ENCODE data around the gene CGB7.
"Not testable (repeated sequence)": the region's sequence is repeated elsewhere in the genome, so short reads cannot be mapped to it uniquely, and the experiment has no call there.

CGB7 gene

DNA sequence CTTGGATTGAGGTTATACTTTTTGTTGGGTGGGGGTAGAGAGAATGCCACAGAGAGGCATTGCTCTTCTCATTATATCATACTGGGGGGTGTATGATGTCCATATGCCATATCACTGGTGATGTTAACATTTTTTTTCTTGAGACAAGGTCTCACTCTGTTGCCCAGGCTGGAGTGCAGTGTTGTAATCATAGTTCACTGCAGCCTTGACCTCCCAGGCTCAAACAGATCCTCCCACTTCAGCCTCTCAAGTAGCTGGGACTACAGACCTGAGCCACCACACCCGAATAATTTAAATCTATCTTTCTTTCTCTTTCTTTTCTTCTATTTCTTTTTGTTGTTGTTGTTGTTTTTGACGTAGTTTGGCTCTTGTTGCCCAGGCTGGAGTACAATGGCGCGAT lies 22.8 kb upstream of the CGB7 start:
- no peak for DNase-seq
- in situ Hi-C loops (cut with MboI; ENCODE audit: low pct_unique_long_range_greater_than_20kb, low sequenced_read_pairs) = no loop called here

DNA sequence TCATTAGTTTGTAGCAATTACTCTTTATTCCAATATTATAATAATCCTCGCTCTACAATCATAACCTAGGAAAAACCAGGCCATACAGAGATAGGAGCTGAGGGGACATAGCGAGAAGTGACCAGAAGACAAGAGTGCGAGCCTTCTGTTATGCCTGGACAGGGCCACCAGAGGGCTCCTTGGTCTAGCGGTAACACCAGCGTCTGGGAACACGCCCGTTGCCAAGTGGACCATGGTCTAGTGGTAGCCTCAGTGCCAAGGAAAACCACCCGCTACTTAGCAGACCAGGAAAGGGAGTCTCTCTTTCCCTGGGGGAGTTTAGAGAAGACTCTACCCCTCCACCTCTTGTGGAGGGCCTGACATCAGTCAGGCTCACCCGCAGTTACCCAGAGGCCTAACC lies 17.3 kb upstream of the CGB7 start:
- in situ Hi-C loops (cut with MboI; ENCODE audit: low pct_unique_long_range_greater_than_20kb, low sequenced_read_pairs) = not testable (repeated sequence)
- DNase-seq = peak; percentile 43

DNA sequence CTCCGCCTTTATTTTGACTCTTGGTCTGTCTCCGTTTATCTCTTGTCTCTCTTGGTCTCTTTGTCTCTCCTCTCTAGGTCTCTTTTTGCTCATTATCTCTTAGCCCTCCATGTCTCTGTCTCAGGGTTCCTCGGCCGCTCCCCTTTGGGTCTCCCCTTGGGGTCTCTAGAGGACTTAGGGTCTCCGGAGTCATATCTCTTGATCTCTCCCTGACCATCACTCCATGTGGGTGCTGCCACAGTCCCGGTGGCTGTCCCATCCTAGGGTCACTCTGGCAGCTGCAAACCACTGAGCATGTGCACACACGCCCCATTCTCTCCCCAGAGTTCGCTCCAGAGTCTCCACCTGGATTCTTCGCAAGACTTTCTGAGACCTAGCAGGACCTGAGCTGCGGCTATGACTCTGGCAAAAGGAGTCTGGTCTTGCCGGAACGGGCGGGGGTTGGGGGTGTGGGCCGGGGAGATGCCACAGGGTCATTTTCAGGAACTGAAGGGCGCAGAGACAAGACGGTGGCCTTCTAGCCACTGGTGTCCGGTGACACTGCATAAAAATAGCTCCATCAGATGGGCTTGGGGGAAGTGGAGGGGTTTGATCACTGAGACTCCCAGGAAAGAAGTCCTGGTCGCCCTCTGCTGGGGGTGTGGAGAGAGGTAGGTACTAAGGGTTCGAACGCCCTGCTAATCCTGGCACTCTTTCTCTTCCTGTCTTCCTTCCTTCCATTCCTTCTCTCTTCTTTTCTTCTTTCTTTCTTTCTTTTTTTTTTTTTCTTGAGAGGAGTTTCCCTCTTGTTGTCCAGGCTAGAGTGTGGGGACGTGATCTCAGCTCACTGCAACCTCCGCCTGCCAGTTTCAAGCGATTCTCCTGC lies 16.2 kb upstream of the CGB7 start:
- DNase-seq = peak; percentile 61
- in situ Hi-C loops (cut with MboI; ENCODE audit: low pct_unique_long_range_greater_than_20kb, low sequenced_read_pairs) = no loop called here

DNA sequence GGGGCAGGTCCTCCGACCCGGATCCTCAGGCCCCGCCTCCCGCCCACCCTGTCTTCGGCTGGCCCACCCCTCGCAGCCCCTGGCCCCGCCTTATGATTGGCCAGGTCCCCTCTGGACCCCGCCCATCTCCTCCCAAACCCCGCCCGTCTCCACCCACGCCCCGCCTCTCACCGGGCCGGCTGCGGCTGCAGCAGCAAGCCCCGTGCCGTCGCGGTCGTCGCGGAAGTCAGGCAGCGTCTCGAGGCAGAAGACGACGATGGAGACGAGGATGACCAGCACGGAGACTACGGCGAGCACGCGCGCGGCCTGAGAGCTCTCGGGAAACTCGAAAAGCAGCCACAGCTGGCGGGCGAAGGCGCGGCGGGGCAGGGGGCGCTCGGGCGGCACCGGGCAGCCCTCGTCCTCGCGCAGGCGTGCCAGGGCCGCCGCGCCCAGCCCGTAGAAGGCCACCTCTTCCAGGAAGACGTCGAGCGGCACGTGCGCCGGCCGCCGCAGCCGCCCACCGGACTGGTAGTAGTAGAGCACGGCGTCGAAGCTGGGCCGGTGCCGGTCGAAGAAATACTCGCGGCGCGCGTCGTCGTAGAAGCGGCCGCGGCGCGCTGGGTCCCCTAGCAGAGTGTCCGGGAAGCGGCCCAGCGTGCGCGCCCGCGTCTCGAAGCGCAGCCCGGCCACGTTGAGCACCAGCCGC lies 14.5 kb upstream of the CGB7 start:
- DNase-seq = no peak
- in situ Hi-C loops (cut with MboI; ENCODE audit: low pct_unique_long_range_greater_than_20kb, low sequenced_read_pairs) = no loop called here

DNA sequence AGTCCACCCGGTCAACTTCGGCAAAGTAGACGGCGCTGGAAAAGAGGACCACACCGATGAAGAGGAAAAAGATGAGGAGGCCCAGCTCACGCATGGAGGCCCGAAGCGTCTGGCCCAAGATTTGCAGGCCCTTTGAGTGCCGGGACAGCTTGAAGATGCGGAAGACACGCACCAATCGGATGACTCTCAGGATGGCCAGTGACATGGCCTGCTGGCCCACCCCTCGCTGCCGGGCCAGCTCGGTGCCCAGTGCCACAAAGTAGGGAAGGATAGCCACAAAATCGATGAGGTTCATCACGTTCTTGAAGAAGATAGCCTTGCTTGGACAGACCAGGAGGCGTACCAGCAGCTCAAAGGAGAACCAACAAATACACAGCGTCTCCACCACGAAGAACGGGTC lies 12.9 kb upstream of the CGB7 start:
- no peak for DNase-seq
- in situ Hi-C loops (cut with MboI; ENCODE audit: low pct_unique_long_range_greater_than_20kb, low sequenced_read_pairs) = no loop called here

DNA sequence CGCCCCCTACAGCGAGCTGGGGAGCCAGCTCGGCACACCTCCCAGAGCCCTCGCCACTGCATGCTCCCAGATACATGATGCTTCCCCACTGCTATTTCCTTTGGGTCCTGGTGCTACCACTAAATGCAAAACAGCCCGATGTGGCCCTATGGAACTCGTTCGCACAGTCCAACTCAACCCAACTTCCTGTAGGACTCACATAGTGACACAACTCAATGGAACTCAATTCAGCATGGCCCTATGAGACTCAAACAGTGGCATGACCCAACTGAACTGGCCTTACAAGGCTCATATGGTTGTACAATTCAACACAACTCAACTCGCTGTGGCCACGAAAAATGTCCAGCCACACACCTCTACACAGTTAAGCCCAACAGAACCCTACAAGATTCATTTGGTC lies 11.5 kb upstream of the CGB7 start:
- in situ Hi-C loops (cut with MboI; ENCODE audit: low pct_unique_long_range_greater_than_20kb, low sequenced_read_pairs) = no loop called here
- no peak for DNase-seq

DNA sequence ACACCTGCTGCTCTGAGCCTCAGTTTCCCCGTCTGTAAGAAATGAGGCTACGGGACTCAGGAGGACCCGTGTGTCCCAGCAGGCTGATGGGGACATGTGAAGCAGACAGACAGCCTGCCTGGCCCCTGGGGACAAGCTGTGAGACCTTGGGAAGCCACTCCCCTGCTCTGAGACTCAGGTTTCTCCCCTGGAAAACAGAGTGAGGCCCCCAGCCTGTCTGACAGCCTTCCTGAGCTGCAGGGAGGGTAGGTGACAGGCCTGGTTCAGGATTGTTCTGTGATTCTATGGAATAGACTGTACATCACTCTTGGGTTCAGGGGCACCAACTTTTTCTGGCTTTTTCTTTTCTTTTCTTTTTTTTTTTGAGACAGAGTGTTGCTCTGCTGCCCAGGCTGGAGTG lies 10.0 kb upstream of the CGB7 start:
- in situ Hi-C loops (cut with MboI; ENCODE audit: low pct_unique_long_range_greater_than_20kb, low sequenced_read_pairs) = no loop called here
- no peak for DNase-seq

DNA sequence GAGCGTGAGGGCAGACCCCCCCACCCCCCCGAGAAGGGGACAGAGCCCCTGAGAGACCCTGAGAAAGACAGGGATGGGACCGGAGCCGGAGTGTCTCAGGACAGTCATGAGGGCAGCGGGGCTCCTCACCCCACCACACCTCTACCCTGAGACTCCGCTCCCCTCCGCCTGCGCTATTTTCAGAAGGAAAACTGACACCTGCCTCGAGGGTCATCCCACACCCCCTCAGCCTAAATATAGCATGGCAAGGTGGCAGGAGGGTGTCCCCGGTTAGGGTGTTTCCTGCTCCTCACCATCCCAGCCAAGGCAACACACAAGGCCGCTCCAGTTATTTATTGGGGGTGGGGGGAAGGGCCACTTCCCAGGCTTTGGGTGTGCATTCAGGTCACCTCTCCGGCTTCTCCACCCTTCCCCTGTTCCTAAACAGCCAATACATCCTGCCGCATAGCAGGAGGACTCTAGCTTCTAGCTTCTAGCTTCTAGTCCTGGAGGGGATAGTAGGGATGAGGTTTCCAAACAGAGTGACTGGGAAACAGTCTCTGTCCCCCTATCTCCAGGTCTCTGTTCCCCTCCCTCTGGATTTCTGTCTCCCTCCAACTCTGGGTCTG lies 8.5 kb upstream of the CGB7 start:
- DNase-seq = no peak
- in situ Hi-C loops (cut with MboI; ENCODE audit: low pct_unique_long_range_greater_than_20kb, low sequenced_read_pairs) = no loop called here

DNA sequence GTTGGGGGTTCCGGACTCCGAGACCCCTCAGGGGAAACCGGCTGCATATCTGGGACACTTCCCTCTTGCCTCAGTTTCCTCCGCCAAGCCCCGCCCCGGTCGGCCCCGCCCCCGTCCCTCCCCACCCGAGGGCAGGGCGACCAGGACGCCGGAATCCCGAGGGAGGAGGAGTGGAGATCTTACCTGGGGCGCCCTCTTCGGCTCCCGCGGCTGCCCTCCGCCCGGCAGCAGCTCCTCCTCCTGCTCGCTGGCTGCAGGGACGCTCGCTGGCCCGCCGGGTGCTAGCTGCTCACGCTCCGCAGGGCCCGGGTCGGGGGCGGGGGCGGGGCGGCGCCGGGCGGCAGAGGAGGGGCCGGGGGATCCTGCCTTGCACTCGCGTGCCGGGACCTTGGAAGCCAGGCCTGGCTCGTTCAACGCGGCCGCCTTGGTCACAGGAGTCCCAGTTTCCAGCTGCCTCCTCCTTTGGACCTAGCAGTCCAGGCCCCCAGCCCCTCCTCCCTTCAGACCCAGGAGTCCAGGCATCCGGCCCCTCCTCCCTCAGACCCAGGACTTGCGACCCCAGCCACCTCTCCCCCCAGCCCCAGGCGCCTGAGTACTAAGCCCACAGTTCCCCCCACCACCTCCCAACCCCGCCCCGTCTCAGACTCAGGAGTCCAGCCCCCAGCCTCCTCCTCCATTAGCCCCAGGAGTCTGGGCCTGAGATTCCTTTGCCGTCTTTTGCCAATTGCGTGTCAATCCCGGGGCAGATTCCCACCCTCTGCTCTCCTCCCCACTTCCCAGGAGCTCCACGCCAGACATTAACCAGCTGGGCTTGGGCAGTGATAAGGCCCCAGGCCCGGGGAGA lies 7.4 kb upstream of the CGB7 start, which contains the start of gene NTF4:
Gene NTF4 (minus strand): TSS at position 51 of the 844 bp plus-strand sequence. CDS start 2,821 bp downstream, outside the sequence.
- in situ Hi-C loops (cut with MboI; ENCODE audit: low pct_unique_long_range_greater_than_20kb, low sequenced_read_pairs) = no loop called here
- no peak for DNase-seq

DNA sequence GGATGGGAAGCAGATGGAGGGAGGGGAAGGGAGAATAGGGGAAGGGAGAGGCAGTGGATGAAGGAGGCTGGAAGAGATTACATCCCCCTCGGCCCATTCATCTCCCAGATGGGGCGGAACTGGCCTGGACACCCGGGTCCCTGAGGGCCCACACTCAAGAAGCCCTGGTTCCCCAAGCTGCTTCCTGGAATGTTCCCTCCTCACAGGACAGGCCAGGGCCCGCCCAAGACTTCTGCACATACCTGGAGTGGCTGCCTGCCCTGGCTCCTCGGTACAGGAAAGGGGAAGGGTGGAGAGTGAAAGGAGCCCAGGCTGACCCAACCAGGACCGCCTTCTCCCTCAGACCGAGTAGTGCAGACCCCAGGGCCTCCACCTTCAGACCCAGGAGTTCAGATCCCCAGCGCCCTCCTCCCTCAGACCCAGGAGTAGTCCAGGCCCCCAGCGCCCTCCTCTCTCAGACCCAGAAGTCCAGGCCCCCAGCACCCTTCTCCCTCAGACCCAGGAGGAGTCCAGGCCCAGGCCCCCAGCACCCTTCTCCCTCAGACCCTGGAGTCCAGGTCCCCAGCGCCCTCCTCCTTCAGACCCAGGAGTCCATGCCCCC lies 6.6 kb upstream of the CGB7 start:
- in situ Hi-C loops (cut with MboI; ENCODE audit: low pct_unique_long_range_greater_than_20kb, low sequenced_read_pairs) = no loop called here

DNA sequence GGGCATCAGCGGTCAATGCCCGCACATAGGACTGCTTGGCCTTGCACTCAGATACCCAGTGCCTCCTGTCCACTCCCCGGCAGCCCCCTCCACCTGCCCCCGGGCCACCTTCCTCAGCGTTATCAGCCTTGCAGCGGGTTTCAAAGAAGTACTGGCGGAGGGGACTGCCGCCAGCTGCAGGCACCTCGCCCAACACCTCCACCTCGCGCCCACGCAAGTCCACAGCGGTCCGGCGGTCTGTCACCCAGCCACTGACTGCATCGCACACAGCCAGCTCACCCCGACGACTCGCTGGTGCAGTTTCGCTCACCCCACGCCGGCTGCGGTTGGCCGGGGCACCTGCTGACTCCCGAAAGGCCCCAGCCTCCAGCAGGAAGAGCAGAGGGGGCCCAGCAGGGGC lies 3.9 kb upstream of the CGB7 start:
- in situ Hi-C loops (cut with MboI; ENCODE audit: low pct_unique_long_range_greater_than_20kb, low sequenced_read_pairs) = no loop called here
- no peak for DNase-seq

More for the DNA sequence above, 6.6 kb upstream of the CGB7 start:
- no peak for DNase-seq

DNA sequence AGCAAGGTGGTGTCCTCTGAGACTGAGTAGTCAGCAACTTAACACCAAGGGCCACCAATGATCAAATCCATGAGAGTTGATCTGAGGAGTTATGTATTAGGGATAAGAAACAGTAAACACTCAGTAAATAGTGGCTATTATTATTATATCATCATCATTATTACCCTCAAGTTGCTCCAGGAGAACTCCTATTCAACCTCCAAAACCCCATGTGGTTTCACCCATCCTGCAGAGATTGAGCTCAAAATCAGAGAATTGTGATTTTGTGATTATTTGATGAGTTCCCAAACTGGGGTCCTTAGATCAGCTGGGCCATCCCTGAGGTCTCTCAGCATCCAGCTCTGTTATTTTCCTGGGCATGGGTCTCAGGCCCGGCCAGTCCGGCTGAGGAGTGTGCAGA lies 3.5 kb upstream of the CGB7 start:
- in situ Hi-C loops (cut with MboI; ENCODE audit: low pct_unique_long_range_greater_than_20kb, low sequenced_read_pairs) = no loop called here
- DNase-seq = no peak

DNA sequence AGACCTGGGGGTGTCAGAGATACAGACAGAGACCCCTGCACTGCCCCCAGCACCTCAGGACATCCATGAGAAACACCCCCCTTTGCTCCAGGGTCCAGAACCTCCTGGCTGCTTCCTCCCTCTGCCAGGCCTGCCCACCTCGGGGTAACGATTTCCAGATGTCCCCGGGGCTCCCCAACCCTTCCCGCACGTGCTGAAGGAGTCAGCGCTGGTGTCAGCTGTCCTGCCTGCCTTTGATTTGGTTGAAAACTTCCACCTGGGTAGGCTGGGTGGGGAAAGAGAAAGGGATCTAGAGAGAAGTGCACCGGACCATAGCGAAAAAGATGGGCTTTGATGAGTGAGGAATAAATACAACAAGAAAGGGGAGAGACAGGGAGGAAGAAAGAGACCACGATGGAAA lies 1.5 kb upstream of the CGB7 start:
- in situ Hi-C loops (cut with MboI; ENCODE audit: low pct_unique_long_range_greater_than_20kb, low sequenced_read_pairs) = no loop called here
- DNase-seq = no peak

DNA sequence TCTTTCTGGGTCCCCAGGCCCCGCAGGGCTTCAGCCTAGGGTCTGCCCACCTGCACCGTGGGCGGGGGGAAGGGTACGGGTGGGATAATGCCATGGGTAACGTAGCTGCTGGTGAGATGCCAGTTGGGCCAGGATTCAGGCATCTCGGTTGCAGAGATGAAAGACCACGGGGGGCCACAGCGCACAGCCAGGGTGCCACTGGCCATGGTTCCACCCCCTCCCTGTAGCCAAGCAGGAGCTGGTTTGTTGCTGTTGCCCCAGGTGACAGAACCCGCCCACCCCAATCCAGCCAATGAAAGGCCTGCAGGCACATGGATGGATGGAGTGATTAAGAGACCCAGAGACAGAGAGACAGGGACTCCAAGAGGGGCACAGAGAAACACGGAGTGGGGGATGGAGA lies 1.0 kb upstream of the CGB7 start:
- in situ Hi-C loops (cut with MboI; ENCODE audit: low pct_unique_long_range_greater_than_20kb, low sequenced_read_pairs) = no loop called here
- no peak for DNase-seq

DNA sequence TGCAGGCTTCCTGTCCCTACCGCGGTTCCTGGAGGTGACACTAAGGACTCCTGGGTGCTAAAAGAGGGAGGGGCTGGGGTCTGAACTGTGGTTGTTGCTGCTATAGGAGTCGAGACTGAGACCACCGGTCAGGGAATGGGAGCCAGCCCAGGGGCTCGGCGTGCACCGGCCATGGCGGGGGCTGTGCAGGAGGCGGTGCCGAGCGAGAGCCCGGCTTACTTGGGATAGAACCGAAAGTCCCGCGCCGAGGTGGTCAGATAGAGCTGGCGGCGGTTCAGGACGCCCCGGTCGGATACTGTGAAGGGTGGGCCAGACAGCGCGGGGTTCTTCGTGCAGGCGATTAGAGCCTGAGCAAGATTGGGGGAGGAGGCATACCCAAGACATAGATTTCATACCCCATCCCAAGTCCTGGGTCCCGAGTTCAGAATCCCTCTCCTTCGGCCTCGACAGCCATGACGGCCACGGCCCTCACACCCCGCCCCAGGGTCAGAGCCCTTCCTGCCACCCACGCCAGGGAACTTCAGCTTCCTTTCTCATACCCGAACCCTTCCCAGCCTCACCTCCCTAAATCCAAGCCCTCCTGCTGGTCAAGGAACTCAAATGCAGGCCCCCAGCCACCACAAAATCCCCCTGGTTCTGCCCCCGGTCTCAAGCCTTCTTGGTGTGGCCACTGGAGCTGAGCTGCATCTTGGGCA lies 500 bp downstream of the CGB7 start:
- DNase-seq; in situ Hi-C loops (cut with MboI; ENCODE audit: low pct_unique_long_range_greater_than_20kb, low sequenced_read_pairs): not testable (repeated sequence)

DNA sequence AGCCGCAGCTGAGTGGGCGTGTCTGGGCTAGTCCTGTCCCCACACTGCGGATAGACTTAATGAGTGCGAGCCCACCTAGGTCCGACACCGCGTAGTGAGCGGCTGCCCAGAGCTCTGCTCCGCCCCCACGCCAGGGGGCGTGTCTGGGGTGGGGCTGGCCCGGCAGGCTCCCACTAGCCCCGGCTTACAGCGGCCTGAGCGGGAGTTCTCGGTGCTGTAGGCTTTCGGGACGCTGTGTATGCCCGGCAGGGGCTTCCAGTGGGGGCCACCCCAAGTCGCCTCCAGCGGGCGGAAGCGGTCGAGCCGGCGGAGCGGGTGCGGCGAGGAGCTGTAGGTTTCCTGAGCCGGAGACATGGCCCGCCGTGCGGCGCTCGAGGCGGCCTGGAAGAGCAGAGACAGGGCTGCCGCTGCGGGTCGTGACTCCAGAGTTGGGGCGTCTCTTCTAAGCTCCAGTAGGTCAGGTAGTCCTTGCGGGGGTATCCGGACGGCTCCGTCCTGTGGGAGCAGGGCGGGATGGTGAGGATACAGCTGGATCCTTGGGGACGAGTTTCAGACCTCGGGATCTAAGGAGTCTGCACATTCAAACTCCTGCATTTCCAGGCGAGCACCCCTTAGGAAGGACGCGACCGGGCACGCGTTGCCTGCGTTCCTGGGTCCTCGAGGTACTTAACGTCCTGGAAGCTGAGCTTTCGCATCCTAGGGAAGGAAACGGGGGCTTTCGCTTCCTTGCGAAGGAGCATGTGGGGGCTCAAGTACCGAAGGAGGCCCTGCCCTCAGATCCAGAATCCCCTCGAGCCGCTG lies 1.2 kb downstream of the CGB7 start:
- in situ Hi-C loops (cut with MboI; ENCODE audit: low pct_unique_long_range_greater_than_20kb, low sequenced_read_pairs) = no loop called here
- peak; percentile 61 for DNase-seq

DNA sequence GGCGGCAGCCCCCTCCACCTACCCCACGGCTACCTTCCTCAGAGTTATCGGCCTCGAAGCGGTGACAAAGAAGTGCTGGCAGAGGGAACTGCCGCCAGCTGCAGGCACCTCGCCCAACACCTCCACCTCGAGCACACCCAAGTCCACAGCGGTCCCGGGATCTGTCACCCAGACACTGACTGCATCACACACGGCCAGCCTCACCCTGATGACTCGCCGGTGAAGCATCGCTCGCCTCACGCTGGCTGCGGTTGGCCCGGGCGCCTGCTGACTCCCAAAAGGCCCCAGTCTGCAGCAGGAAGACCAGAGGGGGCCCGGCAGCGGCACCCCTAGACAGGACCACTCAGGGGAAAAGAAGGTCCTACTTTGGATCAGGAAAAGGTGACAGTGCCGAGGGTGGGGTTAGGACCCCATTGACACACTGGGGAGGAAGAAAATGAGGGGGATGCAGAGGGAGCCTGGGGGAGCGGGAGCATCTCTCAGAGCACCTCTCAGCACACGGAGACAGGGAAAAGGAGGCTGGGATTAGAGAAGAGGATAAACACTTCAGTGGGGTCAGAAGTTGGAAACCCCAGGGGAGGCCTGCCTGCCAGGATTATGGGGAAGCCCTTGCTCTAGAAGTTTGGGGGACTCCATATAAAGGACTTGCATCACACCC lies 7.0 kb downstream of the CGB7 start:
- DNase-seq; in situ Hi-C loops (cut with MboI; ENCODE audit: low pct_unique_long_range_greater_than_20kb, low sequenced_read_pairs): not testable (repeated sequence)

Measured in KBM-7 (cell line).